Measurements from ENCODE around the gene PSMD2.

Gene PSMD2

DNA sequence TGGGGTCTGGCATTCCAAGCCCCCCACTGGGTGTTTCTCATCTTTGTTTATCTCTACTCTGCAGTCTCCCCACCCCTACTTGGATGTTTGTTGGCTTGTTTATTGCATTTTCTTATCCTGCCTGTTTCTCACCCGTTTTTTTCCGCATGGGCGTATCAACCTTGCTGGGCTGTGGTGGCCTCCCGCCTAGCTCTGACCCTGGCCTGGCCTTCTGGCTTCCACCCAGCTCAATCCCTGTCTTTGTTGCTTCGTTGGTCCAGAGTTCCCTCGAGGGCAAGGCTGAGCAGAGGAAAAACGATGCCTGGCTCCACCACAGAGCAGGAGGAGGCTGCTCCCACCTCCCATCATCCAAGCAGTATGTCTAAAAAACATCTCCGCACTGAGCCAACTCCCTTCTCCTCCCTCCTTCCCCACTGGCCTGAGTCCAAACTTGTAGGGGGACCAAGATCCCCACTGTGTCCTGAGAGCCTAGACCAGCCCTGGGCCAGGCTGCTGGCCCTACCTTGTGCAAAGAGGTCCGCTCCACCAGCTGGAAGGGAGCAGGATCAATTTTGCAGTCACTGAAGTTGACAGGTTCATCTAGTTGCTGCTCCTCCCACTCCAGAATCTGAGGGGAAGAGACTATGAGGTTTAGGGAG lies 52.6 kb downstream of the PSMD2 start:
- Histone ChIP-seq H3K4me1 (ENCODE audit: control insufficient read depth in 1 of 2, insufficient read depth in 1 of 2, low read depth in 1 of 2, low read length in 1 of 2) (no peaks in the 10 kb centered on the region), H3K27me3 (no peaks in the 10 kb centered on the region), H3K4me3 (ENCODE audit: low read depth in 1 of 2, low read length in 1 of 2) (no peak overlapping the region), H3K36me3 (no peaks in the 10 kb centered on the region), H3K27ac (no peak overlapping the region), H3K9me3 (no peaks in the 10 kb centered on the region)
- TF ChIP-seq, protein P1, sequence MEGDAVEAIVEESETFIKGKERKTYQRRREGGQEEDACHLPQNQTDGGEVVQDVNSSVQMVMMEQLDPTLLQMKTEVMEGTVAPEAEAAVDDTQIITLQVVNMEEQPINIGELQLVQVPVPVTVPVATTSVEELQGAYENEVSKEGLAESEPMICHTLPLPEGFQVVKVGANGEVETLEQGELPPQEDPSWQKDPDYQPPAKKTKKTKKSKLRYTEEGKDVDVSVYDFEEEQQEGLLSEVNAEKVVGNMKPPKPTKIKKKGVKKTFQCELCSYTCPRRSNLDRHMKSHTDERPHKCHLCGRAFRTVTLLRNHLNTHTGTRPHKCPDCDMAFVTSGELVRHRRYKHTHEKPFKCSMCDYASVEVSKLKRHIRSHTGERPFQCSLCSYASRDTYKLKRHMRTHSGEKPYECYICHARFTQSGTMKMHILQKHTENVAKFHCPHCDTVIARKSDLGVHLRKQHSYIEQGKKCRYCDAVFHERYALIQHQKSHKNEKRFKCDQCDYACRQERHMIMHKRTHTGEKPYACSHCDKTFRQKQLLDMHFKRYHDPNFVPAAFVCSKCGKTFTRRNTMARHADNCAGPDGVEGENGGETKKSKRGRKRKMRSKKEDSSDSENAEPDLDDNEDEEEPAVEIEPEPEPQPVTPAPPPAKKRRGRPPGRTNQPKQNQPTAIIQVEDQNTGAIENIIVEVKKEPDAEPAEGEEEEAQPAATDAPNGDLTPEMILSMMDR (IDR thresholded peaks at IDR 0.05) = no peak

DNA sequence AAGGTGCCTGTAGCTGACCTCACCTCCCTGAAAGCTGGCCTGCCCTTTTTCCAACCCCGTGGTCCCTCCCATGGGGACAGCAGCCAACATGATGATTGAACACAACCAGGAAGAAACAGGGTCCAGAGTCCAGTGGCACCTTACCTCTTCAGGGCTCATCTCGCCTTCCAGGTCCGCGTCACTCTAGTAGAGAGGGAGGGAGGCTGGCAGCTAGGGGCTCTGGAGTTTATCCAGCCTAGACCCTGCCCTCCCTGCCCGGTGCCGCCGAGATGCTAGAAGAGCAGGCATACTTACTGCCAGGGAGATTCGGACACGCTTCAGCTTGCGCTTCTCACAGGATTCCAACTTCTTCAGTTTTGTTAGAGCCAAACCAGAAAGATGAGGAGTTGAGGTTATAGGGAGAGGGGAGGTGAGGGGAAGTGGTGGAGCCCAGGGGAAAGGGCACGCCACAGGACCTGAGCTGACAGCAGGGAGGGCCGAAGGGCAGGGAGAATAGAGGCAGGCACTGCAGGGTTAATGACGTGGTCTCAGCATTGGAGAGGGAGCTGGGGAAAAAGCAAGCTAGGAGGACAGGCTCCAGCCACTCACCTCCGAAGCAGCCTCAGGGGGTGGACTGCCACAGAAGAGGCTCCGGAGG lies 53.2 kb downstream of the PSMD2 start:
- Histone ChIP-seq H3K4me1 (ENCODE audit: control insufficient read depth in 1 of 2, insufficient read depth in 1 of 2, low read depth in 1 of 2, low read length in 1 of 2) (no peaks in the 10 kb centered on the region), H3K27ac (no peak overlapping the region), H3K27me3 (no peaks in the 10 kb centered on the region), H3K9me3 (no peaks in the 10 kb centered on the region), H3K36me3 (no peaks in the 10 kb centered on the region), H3K4me3 (ENCODE audit: low read depth in 1 of 2, low read length in 1 of 2) (no peak overlapping the region)
- TF ChIP-seq, protein P1 (IDR thresholded peaks at IDR 0.05) = no peak

DNA sequence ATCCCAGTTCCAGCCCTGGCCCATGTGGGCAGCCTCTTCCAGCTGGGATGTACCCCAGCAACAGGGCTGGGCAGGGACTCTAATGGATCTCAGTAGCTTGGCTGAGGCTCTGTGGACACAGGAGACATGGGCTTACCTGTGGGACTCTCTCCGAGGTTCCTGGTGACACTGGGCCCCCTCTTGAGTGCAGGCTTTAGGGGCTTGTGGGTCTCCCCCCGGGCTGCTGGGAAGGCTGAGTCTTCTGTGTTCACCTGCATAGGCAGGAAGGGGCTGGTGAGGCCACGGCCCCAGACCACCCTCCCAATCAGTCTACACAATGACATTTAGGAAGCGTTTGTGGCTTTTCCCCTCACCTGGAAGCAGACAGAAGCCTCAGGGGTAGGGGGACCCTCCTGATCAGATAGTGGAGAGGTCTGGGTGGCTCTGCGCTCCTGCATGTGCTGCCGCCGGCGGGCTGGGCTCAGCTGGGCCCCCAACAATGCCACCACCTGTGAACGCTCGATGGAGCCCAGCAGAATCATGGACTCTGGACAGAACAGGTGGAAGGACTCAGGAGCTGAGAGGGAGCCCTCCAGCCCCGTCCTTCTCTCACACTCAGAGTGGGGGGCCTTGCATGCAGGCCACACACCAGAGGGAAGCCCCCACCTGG lies 54.0 kb downstream of the PSMD2 start:
- H3K4me3 ChIP-seq (ENCODE audit: low read depth in 1 of 2, low read length in 1 of 2) = no peak overlapping the region
- no peaks in the 10 kb centered on the region for H3K36me3 ChIP-seq

DNA sequence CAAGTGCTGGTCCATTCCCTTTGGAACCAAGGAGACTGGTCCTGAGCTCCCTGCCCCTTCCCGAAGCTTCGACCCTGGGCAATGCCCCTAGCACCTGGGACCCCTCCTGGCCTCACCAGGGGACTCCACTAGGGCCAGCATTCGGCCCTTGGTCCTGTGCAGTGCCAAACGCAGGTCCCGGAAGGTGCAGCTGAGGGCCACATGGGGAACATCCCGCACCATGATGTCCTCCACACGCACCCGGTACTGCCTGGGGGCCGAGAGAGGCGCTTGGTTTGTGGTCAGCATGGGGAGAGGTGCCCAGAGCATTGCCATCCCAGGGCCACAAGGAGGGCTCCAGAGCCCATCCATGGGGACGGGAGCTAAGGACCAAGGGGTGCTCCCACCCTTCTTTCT lies 54.5 kb downstream of the PSMD2 start:
- Histone ChIP-seq H3K4me1 (ENCODE audit: control insufficient read depth in 1 of 2, insufficient read depth in 1 of 2, low read depth in 1 of 2, low read length in 1 of 2) (no peaks in the 10 kb centered on the region), H3K4me3 (ENCODE audit: low read depth in 1 of 2, low read length in 1 of 2) (no peak overlapping the region), H3K9me3 (no peaks in the 10 kb centered on the region), H3K27ac (no peak overlapping the region), H3K36me3 (no peaks in the 10 kb centered on the region), H3K27me3 (no peaks in the 10 kb centered on the region)
- TF ChIP-seq, protein P1 (IDR thresholded peaks at IDR 0.05) = no peak

More for the DNA sequence above, 54.0 kb downstream of the PSMD2 start:
- Histone ChIP-seq H3K9me3 (no peaks in the 10 kb centered on the region), H3K4me1 (ENCODE audit: control insufficient read depth in 1 of 2, insufficient read depth in 1 of 2, low read depth in 1 of 2, low read length in 1 of 2) (no peaks in the 10 kb centered on the region), H3K27me3 (no peaks in the 10 kb centered on the region), H3K27ac (no peak overlapping the region)
- TF ChIP-seq, protein P1 (IDR thresholded peaks at IDR 0.05) = no peak

DNA sequence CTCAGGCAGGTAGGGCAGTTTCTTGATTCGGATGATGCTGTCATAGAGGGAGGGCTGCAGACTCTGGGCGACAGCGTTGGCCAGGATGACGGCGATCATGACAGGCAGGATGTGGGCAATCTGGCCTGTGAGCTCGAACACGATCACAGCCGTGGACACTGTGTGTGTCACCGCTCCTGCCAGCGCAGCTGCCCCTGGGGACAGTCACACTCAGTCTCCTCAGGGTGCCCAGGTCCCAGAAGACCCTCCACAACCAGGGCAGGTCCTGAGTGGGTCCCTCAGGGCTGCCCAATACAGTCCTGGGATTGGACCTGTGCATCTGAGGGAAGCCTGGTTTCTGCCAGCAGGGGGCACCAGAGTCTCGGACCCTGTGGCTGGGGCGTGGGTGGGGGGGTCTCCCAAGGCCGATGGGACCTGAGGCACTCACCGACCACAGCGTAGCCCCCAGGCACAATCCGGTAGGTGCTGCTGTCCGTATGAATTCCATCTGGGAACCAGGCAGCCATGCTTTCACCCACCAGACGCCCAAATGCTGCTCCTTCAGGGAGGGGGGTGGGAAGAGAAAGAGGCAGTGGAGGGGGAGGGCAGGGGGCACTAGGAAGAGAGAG lies 55.2 kb downstream of the PSMD2 start:
- H3K4me1 ChIP-seq (ENCODE audit: control insufficient read depth in 1 of 2, insufficient read depth in 1 of 2, low read depth in 1 of 2, low read length in 1 of 2) = no peaks in the 10 kb centered on the region
- no peaks in the 10 kb centered on the region for H3K9me3 ChIP-seq
- H3K27ac ChIP-seq = no peak overlapping the region
- TF ChIP-seq, protein P1 (IDR thresholded peaks at IDR 0.05) = peak; percentile 52
- no peak overlapping the region for H3K4me3 ChIP-seq (ENCODE audit: low read depth in 1 of 2, low read length in 1 of 2)
- peaks cover 6% of the 10 kb centered on the region for H3K27me3 ChIP-seq
- H3K36me3 ChIP-seq = no peaks in the 10 kb centered on the region

All from neutrophil (primary cell).